ENCODE measurements around the gene ERVK3-1. TPM values are rescaled to one million over a fixed set of nuclear protein-coding genes. Genes with fewer than 3 reads are reported as not detected.

The ERVK3-1 gene
- total RNA-seq, 1 experiment from 2014 or later = 28.1 TPM

DNA sequence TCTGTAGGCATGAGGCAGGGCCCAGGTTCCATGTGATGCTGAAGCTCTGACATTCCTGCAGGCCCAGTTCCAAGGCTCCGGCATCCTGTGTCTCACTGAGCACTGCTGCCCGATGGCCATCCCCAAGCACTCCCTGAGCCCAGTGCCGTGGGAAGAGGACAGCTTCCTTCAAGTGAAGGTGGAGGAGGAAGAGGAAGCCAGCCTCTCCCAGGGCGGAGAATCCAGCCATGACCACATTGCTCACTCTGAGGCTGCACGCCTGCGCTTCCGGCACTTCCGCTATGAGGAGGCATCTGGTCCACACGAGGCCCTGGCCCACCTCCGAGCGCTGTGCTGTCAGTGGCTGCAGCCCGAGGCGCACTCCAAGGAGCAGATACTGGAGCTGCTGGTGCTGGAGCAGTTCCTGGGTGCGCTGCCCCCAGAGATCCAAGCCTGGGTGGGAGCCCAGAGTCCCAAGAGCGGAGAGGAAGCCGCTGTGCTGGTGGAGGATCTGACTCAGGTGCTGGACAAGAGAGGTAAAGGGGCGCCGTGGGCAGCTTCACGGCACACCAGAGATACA is 29.6 kb downstream of the ERVK3-1 start:
- no peak overlapping the region for H3K27ac ChIP-seq (ENCODE audit: low read depth, low read length)
- no peaks in the 10 kb centered on the region for H3K27me3 ChIP-seq (ENCODE audit: insufficient read depth, low read length)
- H3K79me2 ChIP-seq (ENCODE audit: insufficient read depth, low read length) = no peaks in the 10 kb centered on the region
- BruUV-seq (replicated peaks) = no TSS peak
- ATAC-seq = no peak
- H4K20me1 ChIP-seq (ENCODE audit: insufficient read depth) = no peaks in the 10 kb centered on the region
- no peak for TF ChIP-seq SP1 (IDR thresholded peaks at IDR 0.05; ENCODE audit: low read depth)
- TF ChIP-seq CBX3 (IDR thresholded peaks at IDR 0.05; ENCODE audit: low read depth) = no peak
- TF ChIP-seq, protein P1, sequence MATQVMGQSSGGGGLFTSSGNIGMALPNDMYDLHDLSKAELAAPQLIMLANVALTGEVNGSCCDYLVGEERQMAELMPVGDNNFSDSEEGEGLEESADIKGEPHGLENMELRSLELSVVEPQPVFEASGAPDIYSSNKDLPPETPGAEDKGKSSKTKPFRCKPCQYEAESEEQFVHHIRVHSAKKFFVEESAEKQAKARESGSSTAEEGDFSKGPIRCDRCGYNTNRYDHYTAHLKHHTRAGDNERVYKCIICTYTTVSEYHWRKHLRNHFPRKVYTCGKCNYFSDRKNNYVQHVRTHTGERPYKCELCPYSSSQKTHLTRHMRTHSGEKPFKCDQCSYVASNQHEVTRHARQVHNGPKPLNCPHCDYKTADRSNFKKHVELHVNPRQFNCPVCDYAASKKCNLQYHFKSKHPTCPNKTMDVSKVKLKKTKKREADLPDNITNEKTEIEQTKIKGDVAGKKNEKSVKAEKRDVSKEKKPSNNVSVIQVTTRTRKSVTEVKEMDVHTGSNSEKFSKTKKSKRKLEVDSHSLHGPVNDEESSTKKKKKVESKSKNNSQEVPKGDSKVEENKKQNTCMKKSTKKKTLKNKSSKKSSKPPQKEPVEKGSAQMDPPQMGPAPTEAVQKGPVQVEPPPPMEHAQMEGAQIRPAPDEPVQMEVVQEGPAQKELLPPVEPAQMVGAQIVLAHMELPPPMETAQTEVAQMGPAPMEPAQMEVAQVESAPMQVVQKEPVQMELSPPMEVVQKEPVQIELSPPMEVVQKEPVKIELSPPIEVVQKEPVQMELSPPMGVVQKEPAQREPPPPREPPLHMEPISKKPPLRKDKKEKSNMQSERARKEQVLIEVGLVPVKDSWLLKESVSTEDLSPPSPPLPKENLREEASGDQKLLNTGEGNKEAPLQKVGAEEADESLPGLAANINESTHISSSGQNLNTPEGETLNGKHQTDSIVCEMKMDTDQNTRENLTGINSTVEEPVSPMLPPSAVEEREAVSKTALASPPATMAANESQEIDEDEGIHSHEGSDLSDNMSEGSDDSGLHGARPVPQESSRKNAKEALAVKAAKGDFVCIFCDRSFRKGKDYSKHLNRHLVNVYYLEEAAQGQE (IDR thresholded peaks at IDR 0.05; ENCODE audit: low read depth) = no peak
- no peak for TF ChIP-seq EZH2 (IDR thresholded peaks at IDR 0.05)
- TF ChIP-seq, protein P2, sequence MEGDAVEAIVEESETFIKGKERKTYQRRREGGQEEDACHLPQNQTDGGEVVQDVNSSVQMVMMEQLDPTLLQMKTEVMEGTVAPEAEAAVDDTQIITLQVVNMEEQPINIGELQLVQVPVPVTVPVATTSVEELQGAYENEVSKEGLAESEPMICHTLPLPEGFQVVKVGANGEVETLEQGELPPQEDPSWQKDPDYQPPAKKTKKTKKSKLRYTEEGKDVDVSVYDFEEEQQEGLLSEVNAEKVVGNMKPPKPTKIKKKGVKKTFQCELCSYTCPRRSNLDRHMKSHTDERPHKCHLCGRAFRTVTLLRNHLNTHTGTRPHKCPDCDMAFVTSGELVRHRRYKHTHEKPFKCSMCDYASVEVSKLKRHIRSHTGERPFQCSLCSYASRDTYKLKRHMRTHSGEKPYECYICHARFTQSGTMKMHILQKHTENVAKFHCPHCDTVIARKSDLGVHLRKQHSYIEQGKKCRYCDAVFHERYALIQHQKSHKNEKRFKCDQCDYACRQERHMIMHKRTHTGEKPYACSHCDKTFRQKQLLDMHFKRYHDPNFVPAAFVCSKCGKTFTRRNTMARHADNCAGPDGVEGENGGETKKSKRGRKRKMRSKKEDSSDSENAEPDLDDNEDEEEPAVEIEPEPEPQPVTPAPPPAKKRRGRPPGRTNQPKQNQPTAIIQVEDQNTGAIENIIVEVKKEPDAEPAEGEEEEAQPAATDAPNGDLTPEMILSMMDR (IDR thresholded peaks at IDR 0.05 in 2 of 3, conservative IDR thresholded peaks at IDR 0.05 in 1 of 3; ENCODE audit: borderline replicate concordance in 1 of 3, insufficient read depth in 1 of 3, low read depth in 2 of 3, low read length in 2 of 3) = no peak
- TF ChIP-seq ZNF274 (IDR thresholded peaks at IDR 0.05; ENCODE audit: low read depth, low read length) = no peak
- no peak for TF ChIP-seq FOSL1 (IDR thresholded peaks at IDR 0.05; ENCODE audit: low read depth)
- TF ChIP-seq EZH2phosphoT487 (IDR thresholded peaks at IDR 0.05; ENCODE audit: borderline replicate concordance) = no peak
- TF ChIP-seq, protein P3, sequence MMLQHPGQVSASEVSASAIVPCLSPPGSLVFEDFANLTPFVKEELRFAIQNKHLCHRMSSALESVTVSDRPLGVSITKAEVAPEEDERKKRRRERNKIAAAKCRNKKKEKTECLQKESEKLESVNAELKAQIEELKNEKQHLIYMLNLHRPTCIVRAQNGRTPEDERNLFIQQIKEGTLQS (IDR thresholded peaks at IDR 0.05) = no peak
- TF ChIP-seq POLR2A (IDR thresholded peaks at IDR 0.05; ENCODE audit: borderline replicate concordance, extremely low read depth, insufficient read depth, insufficient read length) = no peak
- TF ChIP-seq YY1 (IDR thresholded peaks at IDR 0.05; ENCODE audit: extremely low read depth, insufficient replicate concordance, low read depth, low read length) = no peak
- TF ChIP-seq CEBPB (IDR thresholded peaks at IDR 0.05; ENCODE audit: low read depth) = no peak
- TF ChIP-seq ZFX (IDR thresholded peaks at IDR 0.05) = no peak
- no peak for TF ChIP-seq ELF1 (IDR thresholded peaks at IDR 0.05; ENCODE audit: borderline replicate concordance, low read depth)
- TF ChIP-seq JUND (IDR thresholded peaks at IDR 0.05) = no peak
- no peak for TF ChIP-seq RAD21 (IDR thresholded peaks at IDR 0.05; ENCODE audit: low read depth)
- TF ChIP-seq, protein P4, sequence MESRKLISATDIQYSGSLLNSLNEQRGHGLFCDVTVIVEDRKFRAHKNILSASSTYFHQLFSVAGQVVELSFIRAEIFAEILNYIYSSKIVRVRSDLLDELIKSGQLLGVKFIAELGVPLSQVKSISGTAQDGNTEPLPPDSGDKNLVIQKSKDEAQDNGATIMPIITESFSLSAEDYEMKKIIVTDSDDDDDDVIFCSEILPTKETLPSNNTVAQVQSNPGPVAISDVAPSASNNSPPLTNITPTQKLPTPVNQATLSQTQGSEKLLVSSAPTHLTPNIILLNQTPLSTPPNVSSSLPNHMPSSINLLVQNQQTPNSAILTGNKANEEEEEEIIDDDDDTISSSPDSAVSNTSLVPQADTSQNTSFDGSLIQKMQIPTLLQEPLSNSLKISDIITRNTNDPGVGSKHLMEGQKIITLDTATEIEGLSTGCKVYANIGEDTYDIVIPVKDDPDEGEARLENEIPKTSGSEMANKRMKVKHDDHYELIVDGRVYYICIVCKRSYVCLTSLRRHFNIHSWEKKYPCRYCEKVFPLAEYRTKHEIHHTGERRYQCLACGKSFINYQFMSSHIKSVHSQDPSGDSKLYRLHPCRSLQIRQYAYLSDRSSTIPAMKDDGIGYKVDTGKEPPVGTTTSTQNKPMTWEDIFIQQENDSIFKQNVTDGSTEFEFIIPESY (IDR thresholded peaks at IDR 0.05; ENCODE audit: extremely low read depth, insufficient replicate concordance, low read length) = no peak
- TF ChIP-seq, protein P5, sequence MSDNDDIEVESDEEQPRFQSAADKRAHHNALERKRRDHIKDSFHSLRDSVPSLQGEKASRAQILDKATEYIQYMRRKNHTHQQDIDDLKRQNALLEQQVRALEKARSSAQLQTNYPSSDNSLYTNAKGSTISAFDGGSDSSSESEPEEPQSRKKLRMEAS (IDR thresholded peaks at IDR 0.05) = no peak
- no peak overlapping the region for H2AFZ ChIP-seq (ENCODE audit: low read depth, low read length, poor library complexity, severe bottlenecking)
- H3K4me2 ChIP-seq (ENCODE audit: low read length) = no peak overlapping the region
- H3K9me2 ChIP-seq (ENCODE audit: insufficient read depth) = no peaks in the 10 kb centered on the region
- RAD21 ChIA-PET (ENCODE audit: low non-redundant PET in 1 of 2, low total read pairs in 2 of 2, uncharacterized antibody in 2 of 2, unreplicated experiment in 2 of 2) = no interaction called here
- peaks cover 0 to 4% of the 10 kb centered on the region in 2 experiments; a peak in 1 of 4 replicates for H3K9me3 ChIP-seq (ENCODE audit: control insufficient read depth in 1 of 2, insufficient read depth in 1 of 2, low read depth in 1 of 2, low read length in 2 of 2)
- H3K36me3 ChIP-seq (ENCODE audit: control insufficient read depth in 1 of 2, insufficient read depth in 2 of 2, low read length in 2 of 2) = peaks cover 0 to 21% of the 10 kb centered on the region in 2 experiments; a peak in 1 of 4 replicates
- intact Hi-C loops (cut with micrococcal nuclease) = no loop called here
- DNase-seq (ENCODE audit: low read depth, low spot score) = no peak
- H3K4me1 ChIP-seq (ENCODE audit: control insufficient read depth in 1 of 2, insufficient read depth in 2 of 2, low read length in 2 of 2) = peaks cover 0 to 7% of the 10 kb centered on the region in 2 experiments; a peak in 2 of 4 replicates
- CTCF ChIA-PET = no interaction called here
- POLR2A ChIA-PET = no interaction called here
- no peak overlapping the region for H3K4me3 ChIP-seq (replicated peaks in 1 of 2; ENCODE audit: low read depth in 1 of 2, low read length in 2 of 2)
- H3K9ac ChIP-seq (ENCODE audit: low read length) = no peak overlapping the region

Data from HCT116 (cell line).